Kidney (tissue), 14 donors: ENCODE results near the gene SRRM3. TPM values are rescaled to one million over a fixed set of nuclear protein-coding genes. Genes with fewer than 3 reads are reported as not detected.

Source experiments
- DNase-seq, 5 donors: peaks; one replicate each; pipeline ENCODE4 v3.0.0-alpha.2; 2013 to 2020
- FAIRE-seq: peaks from 2 replicates; lab custom pipeline; 2012; peaks lifted over from hg19 to GRCh38; lab: Jason Lieb, UNC
- H3K27ac ChIP-seq, 2 donors: one replicate each; pipeline ENCODE4 v1.7.0; 2013; ENCODE audit warnings: low read depth in 2 of 2, low read length in 2 of 2, inconsistent platforms in 1 of 2
- H3K27me3 ChIP-seq: one replicate; pipeline ENCODE4 v1.7.1; 2013; ENCODE audit warnings: low read length, inconsistent platforms; ENCODE audit not compliant: control insufficient read depth, insufficient read depth
- H3K36me3 ChIP-seq, 3 donors: one replicate each; pipeline versions ENCODE4 v1.7.0 to v1.7.1; 2013; ENCODE audit warnings: low read length in 3 of 3, control low read depth in 1 of 3, inconsistent platforms in 1 of 3; ENCODE audit not compliant: insufficient read depth in 3 of 3, control insufficient read depth in 2 of 3
- H3K4me1 ChIP-seq, 3 donors: one replicate each; pipeline versions ENCODE4 v1.7.0 to v1.7.1; 2013; ENCODE audit warnings: low read length in 3 of 3, inconsistent platforms in 1 of 3, low read depth in 1 of 3; ENCODE audit not compliant: control insufficient read depth in 2 of 3, insufficient read depth in 2 of 3
- H3K4me3 ChIP-seq, 3 donors: one replicate each; pipeline versions ENCODE4 v1.7.0 to v1.8.1; 2013; ENCODE audit warnings: low read length in 3 of 3, control low read depth in 1 of 3, inconsistent platforms in 1 of 3
- H3K9ac ChIP-seq, 3 donors: one replicate each; pipeline versions ENCODE4 v1.7.0 to v1.7.1; 2013; ENCODE audit warnings: low read length in 3 of 3, control low read depth in 1 of 3, inconsistent platforms in 1 of 3
- H3K9me3 ChIP-seq, 3 donors: one replicate each; pipeline versions ENCODE4 v1.7.0 to v1.7.1; 2013; ENCODE audit warnings: low read length in 3 of 3, control low read depth in 1 of 3, inconsistent platforms in 1 of 3; ENCODE audit not compliant: control insufficient read depth in 2 of 3, insufficient read depth in 1 of 3
- intact Hi-C: fragments of 100-400 bp; cut with DNase I; formaldehyde crosslinking; loops from one replicate; pipeline ENCODE4 v1.11.1; 2022
- polyA plus RNA-seq: library from polyadenylated mRNA; stranded (reverse); fragments of 350-450 nt; fragmentation: Illumina TruSeq; extraction: RNeasy Lipid Tissue Mini Kit (QIAGEN cat#74804); gene quantifications from one replicate; pipeline ENCODE4 v1.2.3, GENCODE V29; 2014; ENCODE audit warnings: low read depth, low replicate concordance; ENCODE audit not compliant: insufficient read depth
- total RNA-seq: library from RNA; stranded (reverse); fragmentation: NEBNext Ultra II Directional; extraction: Animal tissue kit (Norgen Biotek cat#: 25700); gene quantifications from one replicate; pipeline ENCODE4 v1.2.1, GENCODE V29; 2021
- TF ChIP-seq, protein P1 (sequence below): IDR thresholded peaks from 3 replicates; pipeline ENCODE4 v1.5.1; 2012; ENCODE audit warnings: mild to moderate bottlenecking, moderate library complexity, borderline replicate concordance; ENCODE audit not compliant: insufficient read depth; ENCODE audit errors: extremely low read depth
- donor health status: control.
- donor health status: control.
- donor health status: control.
- donor health status: control.
- donor health status: control.
- donor health status: DM: yes; HTN: yes; CAD: no.
- donor health status: Normal renal cell carcinoma (clear cell type).

The SRRM3 gene
- total and polyA plus RNA-seq, 2 donors from 2014 or later = 0.99 to 1.0 TPM

DNA sequence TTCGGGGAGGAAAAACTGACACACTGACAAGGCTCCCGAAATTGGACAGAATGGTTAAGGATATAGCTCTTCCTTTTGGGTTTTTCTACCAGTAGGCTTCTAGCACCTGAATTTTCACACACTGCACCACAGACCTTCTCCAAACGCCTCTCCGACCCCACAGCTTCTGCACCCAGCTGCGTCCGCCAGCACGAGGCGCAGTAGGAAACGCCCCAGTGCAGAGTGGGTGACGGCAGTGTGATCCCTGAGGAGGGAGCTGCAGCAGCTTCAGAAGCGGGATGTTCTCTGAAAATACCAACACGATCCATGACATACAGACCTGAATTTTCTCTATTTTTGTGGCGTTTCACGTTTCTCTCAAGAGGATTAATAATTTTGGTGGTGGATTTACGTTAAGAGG lies 126.7 kb downstream of the SRRM3 start:
- peaks cover 3 to 9% (median 7%) of the 10 kb centered on the region in 3 donors for H3K4me1 ChIP-seq
- TF ChIP-seq, protein P1, sequence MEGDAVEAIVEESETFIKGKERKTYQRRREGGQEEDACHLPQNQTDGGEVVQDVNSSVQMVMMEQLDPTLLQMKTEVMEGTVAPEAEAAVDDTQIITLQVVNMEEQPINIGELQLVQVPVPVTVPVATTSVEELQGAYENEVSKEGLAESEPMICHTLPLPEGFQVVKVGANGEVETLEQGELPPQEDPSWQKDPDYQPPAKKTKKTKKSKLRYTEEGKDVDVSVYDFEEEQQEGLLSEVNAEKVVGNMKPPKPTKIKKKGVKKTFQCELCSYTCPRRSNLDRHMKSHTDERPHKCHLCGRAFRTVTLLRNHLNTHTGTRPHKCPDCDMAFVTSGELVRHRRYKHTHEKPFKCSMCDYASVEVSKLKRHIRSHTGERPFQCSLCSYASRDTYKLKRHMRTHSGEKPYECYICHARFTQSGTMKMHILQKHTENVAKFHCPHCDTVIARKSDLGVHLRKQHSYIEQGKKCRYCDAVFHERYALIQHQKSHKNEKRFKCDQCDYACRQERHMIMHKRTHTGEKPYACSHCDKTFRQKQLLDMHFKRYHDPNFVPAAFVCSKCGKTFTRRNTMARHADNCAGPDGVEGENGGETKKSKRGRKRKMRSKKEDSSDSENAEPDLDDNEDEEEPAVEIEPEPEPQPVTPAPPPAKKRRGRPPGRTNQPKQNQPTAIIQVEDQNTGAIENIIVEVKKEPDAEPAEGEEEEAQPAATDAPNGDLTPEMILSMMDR = no peak
- no peaks in the 10 kb centered on the region for H3K9me3 ChIP-seq
- no peak for DNase-seq
- peaks cover 4 to 19% (median 11%) of the 10 kb centered on the region in 3 donors for H3K36me3 ChIP-seq
- H3K9ac ChIP-seq = no peak overlapping the region
- FAIRE-seq = no peak
- H3K4me3 ChIP-seq = no peak overlapping the region
- intact Hi-C loops = no loop called here
- H3K27ac ChIP-seq = no peak overlapping the region
- H3K27me3 ChIP-seq = no peaks in the 10 kb centered on the region

DNA sequence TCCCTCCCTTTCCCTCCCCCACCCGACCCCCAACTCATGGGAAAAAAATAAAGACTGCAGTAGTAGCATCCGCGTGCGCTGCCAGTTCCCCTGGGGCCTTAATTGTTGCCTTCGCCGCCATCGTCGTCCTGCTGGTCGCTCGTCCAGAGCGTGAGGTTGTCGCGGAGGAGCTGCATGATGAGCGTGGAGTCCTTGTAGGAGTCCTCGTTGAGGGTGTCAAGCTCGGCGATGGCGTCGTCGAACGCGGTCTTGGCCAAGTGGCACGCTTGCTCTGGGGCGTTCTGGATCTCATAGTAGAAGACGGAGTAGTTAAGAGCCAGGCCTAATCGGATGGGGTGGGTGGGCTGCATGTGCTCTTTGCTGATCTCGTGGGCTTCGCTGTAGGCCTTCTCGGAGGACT lies 127.8 kb downstream of the SRRM3 start:
- Histone ChIP-seq H3K9ac (no peak overlapping the region), H3K27me3 (no peaks in the 10 kb centered on the region), H3K4me3 (no peak overlapping the region), H3K27ac (no peak overlapping the region), H3K36me3 (peaks cover 4 to 19% (median 11%) of the 10 kb centered on the region in 3 donors), H3K9me3 (no peaks in the 10 kb centered on the region), H3K4me1 (peaks cover 3 to 15% (median 15%) of the 10 kb centered on the region in 3 donors)
- intact Hi-C loops = no loop called here
- FAIRE-seq (no peak), DNase-seq (no peak)
- TF ChIP-seq, protein P1 = no peak

DNA sequence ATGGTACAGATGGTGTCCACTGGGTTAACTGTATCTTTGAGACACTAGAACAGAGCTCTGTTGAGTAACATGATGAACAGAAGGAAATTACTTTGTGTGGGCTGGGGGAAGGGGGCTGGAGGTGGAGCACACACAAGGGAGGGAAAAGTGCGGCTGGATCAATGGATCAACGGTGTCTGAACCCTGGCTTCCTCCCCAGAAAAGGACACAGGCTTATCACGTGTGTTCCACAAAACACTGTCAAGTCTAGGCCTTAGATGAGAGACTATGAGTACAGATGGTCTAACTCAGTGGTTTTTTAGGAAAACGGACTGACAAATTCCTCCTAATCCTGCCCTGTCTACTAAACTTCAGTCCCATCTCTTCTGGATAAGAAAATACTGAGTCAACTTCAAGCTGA lies 128.6 kb downstream of the SRRM3 start:
- H3K27me3 ChIP-seq = no peaks in the 10 kb centered on the region
- no peak for DNase-seq
- intact Hi-C loops = no loop called here
- H3K27ac ChIP-seq = no peak overlapping the region
- no peak for FAIRE-seq
- peaks cover 3 to 15% (median 15%) of the 10 kb centered on the region in 3 donors for H3K4me1 ChIP-seq
- no peak overlapping the region for H3K9ac ChIP-seq
- H3K9me3 ChIP-seq = no peaks in the 10 kb centered on the region
- no peak overlapping the region for H3K4me3 ChIP-seq
- TF ChIP-seq, protein P1 = no peak
- peaks cover 2 to 19% (median 11%) of the 10 kb centered on the region in 3 donors for H3K36me3 ChIP-seq

DNA sequence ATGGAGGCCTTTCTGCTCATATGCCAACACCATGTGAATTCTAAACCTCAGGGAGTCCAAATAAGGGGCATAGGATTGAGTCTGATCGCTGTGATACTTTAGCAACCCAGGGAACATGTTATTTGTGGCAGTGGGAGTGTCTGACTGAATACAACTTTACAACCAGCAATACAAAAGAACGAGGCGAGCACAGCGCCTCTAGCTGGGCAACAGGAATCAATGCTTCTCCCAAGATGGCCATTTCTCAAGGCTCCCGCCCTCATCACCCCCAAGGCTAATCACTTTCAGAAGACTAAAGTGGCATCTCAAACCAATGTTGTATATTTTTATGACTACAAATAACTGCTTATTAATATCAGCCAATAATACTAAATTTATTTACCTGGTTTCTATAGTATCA lies 129.0 kb downstream of the SRRM3 start:
- peaks cover 3 to 15% (median 15%) of the 10 kb centered on the region in 3 donors for H3K4me1 ChIP-seq
- FAIRE-seq = no peak
- no peaks in the 10 kb centered on the region for H3K9me3 ChIP-seq
- H3K4me3 ChIP-seq = no peak overlapping the region
- H3K9ac ChIP-seq = no peak overlapping the region
- TF ChIP-seq, protein P1 = no peak
- no peak overlapping the region for H3K27ac ChIP-seq
- peaks cover 2 to 19% (median 11%) of the 10 kb centered on the region in 3 donors for H3K36me3 ChIP-seq
- DNase-seq = no peak
- intact Hi-C loops = no loop called here
- no peaks in the 10 kb centered on the region for H3K27me3 ChIP-seq
